ENCODE results near the gene BEST4. TPM values are rescaled to one million over a fixed set of nuclear protein-coding genes. Genes with fewer than 3 reads are reported as not detected.
"Not testable (repeated sequence)": the region's sequence is repeated elsewhere in the genome, so short reads cannot be mapped to it uniquely, and the experiment has no call there.

BEST4 gene
- total RNA-seq, 1 donor from 2014 or later = 0.25 TPM

- no peak for TF ChIP-seq CTCF (IDR thresholded peaks at IDR 0.05; ENCODE audit: insufficient read depth, low read length, poor library complexity, severe bottlenecking)
- DNase-seq (ENCODE audit: low read depth) = peak; percentile 85
- H3K4me3 ChIP-seq (ENCODE audit: low read depth, low read length) = peak overlapping the region; percentile 42
These were observed 31.8 kb upstream of the BEST4 start for GRCh38 chr1:44819608-44820327.

GRCh38 chr1:44819196-44819607 lies 31.2 kb upstream of the BEST4 start:
- DNase-seq (ENCODE audit: low read depth) = no peak

More at GRCh38 chr1:44819608-44820327, 31.8 kb upstream of the BEST4 start:
- H3K36me3 ChIP-seq (ENCODE audit: control insufficient read depth, insufficient read depth, low read length) = no peaks in the 10 kb centered on the region
- H3K27me3 ChIP-seq (ENCODE audit: control insufficient read depth, insufficient read depth, low read length) = no peaks in the 10 kb centered on the region

GRCh38 chr1:44817771-44818495 lies 30.0 kb upstream of the BEST4 start:
- Histone ChIP-seq H3K36me3 (ENCODE audit: control insufficient read depth, insufficient read depth, low read length) (no peaks in the 10 kb centered on the region), H3K4me3 (ENCODE audit: low read depth, low read length) (no peak overlapping the region), H3K27me3 (ENCODE audit: control insufficient read depth, insufficient read depth, low read length) (no peaks in the 10 kb centered on the region)
- no peak for DNase-seq (ENCODE audit: low read depth)
- no peak for TF ChIP-seq CTCF (IDR thresholded peaks at IDR 0.05; ENCODE audit: insufficient read depth, low read length, poor library complexity, severe bottlenecking)

More at GRCh38 chr1:44819196-44819607, 31.2 kb upstream of the BEST4 start:
- TF ChIP-seq CTCF (IDR thresholded peaks at IDR 0.05; ENCODE audit: insufficient read depth, low read length, poor library complexity, severe bottlenecking) = no peak
- Histone ChIP-seq H3K4me3 (ENCODE audit: low read depth, low read length) (peak overlapping the region; percentile 15), H3K27me3 (ENCODE audit: control insufficient read depth, insufficient read depth, low read length) (no peaks in the 10 kb centered on the region), H3K36me3 (ENCODE audit: control insufficient read depth, insufficient read depth, low read length) (no peaks in the 10 kb centered on the region)

GRCh38 chr1:44817307-44817706 lies 29.3 kb upstream of the BEST4 start:
- no peak overlapping the region for H3K4me3 ChIP-seq (ENCODE audit: low read depth, low read length)
- TF ChIP-seq CTCF (IDR thresholded peaks at IDR 0.05; ENCODE audit: insufficient read depth, low read length, poor library complexity, severe bottlenecking) = no peak
- no peaks in the 10 kb centered on the region for H3K36me3 ChIP-seq (ENCODE audit: control insufficient read depth, insufficient read depth, low read length)
- H3K27me3 ChIP-seq (ENCODE audit: control insufficient read depth, insufficient read depth, low read length) = no peaks in the 10 kb centered on the region
- DNase-seq (ENCODE audit: low read depth) = no peak

GRCh38 chr1:44815926-44816325 lies 28.0 kb upstream of the BEST4 start:
- not testable (repeated sequence) for H3K27me3 ChIP-seq (ENCODE audit: control insufficient read depth, insufficient read depth, low read length); DNase-seq (ENCODE audit: low read depth); H3K36me3 ChIP-seq (ENCODE audit: control insufficient read depth, insufficient read depth, low read length); H3K4me3 ChIP-seq (ENCODE audit: low read depth, low read length)

GRCh38 chr1:44812822-44813543 lies 25.0 kb upstream of the BEST4 start:
- H3K36me3 ChIP-seq (ENCODE audit: control insufficient read depth, insufficient read depth, low read length) = no peaks in the 10 kb centered on the region
- TF ChIP-seq CTCF (IDR thresholded peaks at IDR 0.05; ENCODE audit: insufficient read depth, low read length, poor library complexity, severe bottlenecking) = no peak
- no peaks in the 10 kb centered on the region for H3K27me3 ChIP-seq (ENCODE audit: control insufficient read depth, insufficient read depth, low read length)
- peak overlapping the region; percentile 35 for H3K4me3 ChIP-seq (ENCODE audit: low read depth, low read length)
- no peak for DNase-seq (ENCODE audit: low read depth)

All from kidney epithelial cell (primary cell).